Tracheal epithelial cell (primary cell): ENCODE results near the gene SPATA7. TPM values are rescaled to one million over a fixed set of nuclear protein-coding genes. Genes with fewer than 3 reads are reported as not detected.

ENCODE experiments used
- total RNA-seq: library from RNA; depleted of rRNA; stranded (reverse); fragments of >200 nt; gene quantifications from 2 replicates; pipeline ENCODE4 v1.2.1, GENCODE V29; 2014

The SPATA7 gene, protein sequence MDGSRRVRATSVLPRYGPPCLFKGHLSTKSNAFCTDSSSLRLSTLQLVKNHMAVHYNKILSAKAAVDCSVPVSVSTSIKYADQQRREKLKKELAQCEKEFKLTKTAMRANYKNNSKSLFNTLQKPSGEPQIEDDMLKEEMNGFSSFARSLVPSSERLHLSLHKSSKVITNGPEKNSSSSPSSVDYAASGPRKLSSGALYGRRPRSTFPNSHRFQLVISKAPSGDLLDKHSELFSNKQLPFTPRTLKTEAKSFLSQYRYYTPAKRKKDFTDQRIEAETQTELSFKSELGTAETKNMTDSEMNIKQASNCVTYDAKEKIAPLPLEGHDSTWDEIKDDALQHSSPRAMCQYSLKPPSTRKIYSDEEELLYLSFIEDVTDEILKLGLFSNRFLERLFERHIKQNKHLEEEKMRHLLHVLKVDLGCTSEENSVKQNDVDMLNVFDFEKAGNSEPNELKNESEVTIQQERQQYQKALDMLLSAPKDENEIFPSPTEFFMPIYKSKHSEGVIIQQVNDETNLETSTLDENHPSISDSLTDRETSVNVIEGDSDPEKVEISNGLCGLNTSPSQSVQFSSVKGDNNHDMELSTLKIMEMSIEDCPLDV
- total RNA-seq, result 8.7 and 15.3 TPM in 2 replicates

DNA sequence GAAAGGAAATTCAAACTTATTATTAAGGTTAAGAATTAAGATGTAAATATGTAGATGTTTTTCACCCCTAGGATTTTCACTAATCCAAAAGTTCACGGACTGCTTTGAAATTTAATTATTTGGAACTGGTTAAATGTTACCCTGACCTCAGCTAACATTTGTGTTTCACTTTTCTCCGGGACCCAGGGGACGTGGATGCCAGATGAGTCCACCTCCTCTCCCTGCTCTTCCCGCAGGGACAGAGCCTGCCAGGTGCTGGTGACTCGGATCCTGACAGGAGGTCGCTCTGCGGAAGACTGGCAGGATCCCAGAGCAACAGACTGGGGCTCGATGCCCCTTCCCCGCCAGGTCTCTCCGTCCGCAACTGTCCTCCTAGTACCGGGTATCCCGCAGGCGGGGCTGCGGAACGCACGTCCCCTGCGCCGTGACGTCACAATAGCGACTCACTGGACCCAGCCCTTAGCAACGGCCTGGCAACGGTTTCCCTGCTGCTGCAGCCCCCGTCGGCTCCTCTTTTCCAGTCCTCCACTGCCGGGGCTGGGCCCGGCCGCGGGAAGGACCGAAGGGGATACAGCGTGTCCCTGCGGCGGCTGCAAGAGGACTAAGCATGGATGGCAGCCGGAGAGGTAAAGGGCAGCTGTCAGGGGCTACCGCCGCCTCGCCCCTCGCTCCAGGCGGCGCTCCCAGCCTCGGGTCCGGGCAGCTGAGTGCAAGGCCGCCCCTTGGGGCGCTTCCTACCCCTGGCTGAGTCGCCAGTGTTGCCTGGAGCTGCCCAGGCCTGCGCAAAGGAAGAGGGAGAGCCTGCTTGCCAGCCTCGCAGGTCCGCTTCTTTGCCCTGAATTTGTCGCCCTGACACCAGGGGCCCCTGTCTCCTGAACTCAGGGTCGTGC lies at the start of gene SPATA7:
Gene SPATA7, plus strand, starts transcription at position 446 of the 890 bp plus-strand sequence. Its CDS starts 162 bp downstream, at position 608.

Other genes with a start within 250 kb of the SPATA7 start
- gene KCNK10, start 62.4 kb upstream of the SPATA7 start, total RNA-seq, result not detected in 2 replicates
- 4.3 and 4.7 TPM in 2 replicates for gene PTPN21, start 169.3 kb downstream of the SPATA7 start, total RNA-seq
- 41.2 and 41.8 TPM in 2 replicates for gene ZC3H14, start 177.4 kb downstream of the SPATA7 start, total RNA-seq